Upper lobe of left lung (tissue), 6 donors: ENCODE data around the gene ENAH. TPM values are rescaled to one million over a fixed set of nuclear protein-coding genes. Genes with fewer than 3 reads are reported as not detected.
A peak's percentile ranks its signal among the peaks of the same experiment; 100 is the strongest.

ENCODE experiments used
- ATAC-seq, 2 donors: fragments of 200-7000 bp; cut with Tn5 transposase; one replicate each; pipeline ENCODE4 v1.9.1; 2022; ENCODE audit warnings: mild to moderate bottlenecking in 2 of 2, moderate library complexity in 2 of 2; ENCODE audit not compliant: low FRiP score in 2 of 2
- DNase-seq, 2 donors: peaks; one replicate each; pipeline ENCODE4 v3.0.0-alpha.2; 2019 to 2020
- H3K27ac ChIP-seq, 4 donors: fragments of 200-600 bp; sonication (generic); one replicate each; pipeline ENCODE4 v1.5.1; 2016 to 2019
- H3K27me3 ChIP-seq, 4 donors: fragments of 200-600 bp; sonication (generic); one replicate each; pipeline ENCODE4 v1.5.1; 2017 to 2019
- H3K36me3 ChIP-seq, 4 donors: fragments of 200-600 bp; sonication (generic); one replicate each; pipeline ENCODE4 v1.5.1; 2016 to 2019
- H3K4me1 ChIP-seq, 4 donors: fragments of 200-600 bp; sonication (generic); one replicate each; pipeline ENCODE4 v1.5.1; 2018 to 2019
- H3K4me3 ChIP-seq, 4 donors: fragments of 200-600 bp; sonication (generic); one replicate each; pipeline ENCODE4 v1.5.1; 2017 to 2019; ENCODE audit warnings: mild to moderate bottlenecking in 2 of 4, moderate library complexity in 1 of 4
- H3K9me3 ChIP-seq, 4 donors: fragments of 200-600 bp; sonication (generic); one replicate each; pipeline ENCODE4 v1.5.1; 2018 to 2019
- CTCF ChIP-seq, 6 experiments: fragments of 450-650 bp in 4 of 6; fragments of 200-600 bp in 2 of 6; sonication (generic) in 2 of 6; IDR thresholded peaks; one replicate each; pipeline ENCODE4 v1.5.1; 2016 to 2019; ENCODE audit warnings: antibody characterized with exemption in 6 of 6
- EP300 ChIP-seq, 4 donors: sonication (generic); formaldehyde crosslinking; IDR thresholded peaks; one replicate each; pipeline ENCODE4 v1.5.1; 2017; ENCODE audit warnings: antibody characterized with exemption in 4 of 4, control low read depth in 2 of 4
- POLR2A ChIP-seq, 4 donors: fragments of 450-650 bp; IDR thresholded peaks; one replicate each; pipeline ENCODE4 v1.5.1; 2016 to 2017; ENCODE audit warnings: antibody characterized with exemption in 4 of 4, mild to moderate bottlenecking in 2 of 4
- POLR2AphosphoS5 ChIP-seq, 2 donors: sonication (generic); formaldehyde crosslinking; IDR thresholded peaks; one replicate each; pipeline ENCODE4 v1.5.1; 2017; ENCODE audit warnings: antibody characterized with exemption in 2 of 2
- WGBS, 2 donors: methylation state at CpG; one replicate each; pipeline ENCODE4 v1.1.5; 2017 to 2018; 5-methylcytosine and 5-hydroxymethylcytosine counted together
- total RNA-seq, 6 donors: library from RNA; depleted of rRNA in 4 of 6; stranded (reverse); fragments of >200 nt in 4 of 6; gene quantifications; one replicate each; pipeline versions ENCODE4 v1.1.0 to v1.2.1, GENCODE V29; 2016 to 2021
- donor health status: DM: no; HTN: no; CAD: no; lungs with moderate emphysema.
- donor health status: DM: no; HTN: yes; CAD: no; lungs with severe emphysema.

The ENAH gene
- total RNA-seq, 6 donors from 2014 or later: 10.5 to 70.3 (median 33.8) TPM

- Histone ChIP-seq H3K27ac (no peak overlapping the region), H3K27me3 (no peaks in the 10 kb centered on the region), H3K36me3 (no peaks in the 10 kb centered on the region), H3K4me1 (no peaks in the 10 kb centered on the region), H3K4me3 (no peak overlapping the region), H3K9me3 (no peaks in the 10 kb centered on the region)
- no peak for TF ChIP-seq POLR2A (IDR thresholded peaks at IDR 0.05)
- no peak for TF ChIP-seq EP300 (IDR thresholded peaks at IDR 0.05)
- no peak for TF ChIP-seq POLR2AphosphoS5 (IDR thresholded peaks at IDR 0.05)
- TF ChIP-seq CTCF (IDR thresholded peaks at IDR 0.05): no peak
- DNase-seq (no peak), ATAC-seq (no peak)
- WGBS, 2 donors: 74 to 83% methylated on average over 1 of the region's 1 CpG
These were observed 130.2 kb downstream of the ENAH start for GRCh38 chr1:225522588-225523262.

GRCh38 chr1:225520587-225521227 is 132.2 kb downstream of the ENAH start:
- no peak overlapping the region for H3K4me3 ChIP-seq
- H3K36me3 ChIP-seq: no peaks in the 10 kb centered on the region
- TF ChIP-seq POLR2AphosphoS5 (IDR thresholded peaks at IDR 0.05): no peak
- no peak for TF ChIP-seq EP300 (IDR thresholded peaks at IDR 0.05)
- TF ChIP-seq CTCF (IDR thresholded peaks at IDR 0.05): no peak
- TF ChIP-seq POLR2A (IDR thresholded peaks at IDR 0.05): no peak
- no peaks in the 10 kb centered on the region for H3K9me3 ChIP-seq
- DNase-seq: no peak
- no peaks in the 10 kb centered on the region for H3K27me3 ChIP-seq
- 92 to 93% methylated on average over 7 of the region's 7 CpGs for WGBS, 2 donors
- H3K4me1 ChIP-seq: no peaks in the 10 kb centered on the region
- H3K27ac ChIP-seq: no peak overlapping the region
- no peak for ATAC-seq

GRCh38 chr1:225519166-225519863 is 133.6 kb downstream of the ENAH start:
- Histone ChIP-seq H3K9me3 (no peaks in the 10 kb centered on the region), H3K27me3 (no peaks in the 10 kb centered on the region), H3K36me3 (no peaks in the 10 kb centered on the region), H3K27ac (no peak overlapping the region), H3K4me3 (no peak overlapping the region), H3K4me1 (no peaks in the 10 kb centered on the region)
- TF ChIP-seq CTCF (IDR thresholded peaks at IDR 0.05) (no peak), POLR2A (IDR thresholded peaks at IDR 0.05) (no peak), EP300 (IDR thresholded peaks at IDR 0.05) (no peak), POLR2AphosphoS5 (IDR thresholded peaks at IDR 0.05) (no peak)
- 86 to 93% methylated on average over 19 of the region's 19 CpGs for WGBS, 2 donors
- ATAC-seq (no peak), DNase-seq (peak in 1 of 2 donors; percentile 68)

GRCh38 chr1:225517697-225518096 is 135.2 kb downstream of the ENAH start:
- Histone ChIP-seq H3K27ac (no peak overlapping the region), H3K9me3 (no peaks in the 10 kb centered on the region), H3K27me3 (no peaks in the 10 kb centered on the region), H3K4me3 (no peak overlapping the region), H3K36me3 (no peaks in the 10 kb centered on the region), H3K4me1 (no peaks in the 10 kb centered on the region)
- DNase-seq (no peak), ATAC-seq (peak in 1 of 2 donors; percentile 57)
- no peak for TF ChIP-seq CTCF (IDR thresholded peaks at IDR 0.05)
- WGBS, 2 donors: 68 to 80% methylated on average over 8 of the region's 8 CpGs
